ENCODE data around the gene PC.

The PC gene

DNA sequence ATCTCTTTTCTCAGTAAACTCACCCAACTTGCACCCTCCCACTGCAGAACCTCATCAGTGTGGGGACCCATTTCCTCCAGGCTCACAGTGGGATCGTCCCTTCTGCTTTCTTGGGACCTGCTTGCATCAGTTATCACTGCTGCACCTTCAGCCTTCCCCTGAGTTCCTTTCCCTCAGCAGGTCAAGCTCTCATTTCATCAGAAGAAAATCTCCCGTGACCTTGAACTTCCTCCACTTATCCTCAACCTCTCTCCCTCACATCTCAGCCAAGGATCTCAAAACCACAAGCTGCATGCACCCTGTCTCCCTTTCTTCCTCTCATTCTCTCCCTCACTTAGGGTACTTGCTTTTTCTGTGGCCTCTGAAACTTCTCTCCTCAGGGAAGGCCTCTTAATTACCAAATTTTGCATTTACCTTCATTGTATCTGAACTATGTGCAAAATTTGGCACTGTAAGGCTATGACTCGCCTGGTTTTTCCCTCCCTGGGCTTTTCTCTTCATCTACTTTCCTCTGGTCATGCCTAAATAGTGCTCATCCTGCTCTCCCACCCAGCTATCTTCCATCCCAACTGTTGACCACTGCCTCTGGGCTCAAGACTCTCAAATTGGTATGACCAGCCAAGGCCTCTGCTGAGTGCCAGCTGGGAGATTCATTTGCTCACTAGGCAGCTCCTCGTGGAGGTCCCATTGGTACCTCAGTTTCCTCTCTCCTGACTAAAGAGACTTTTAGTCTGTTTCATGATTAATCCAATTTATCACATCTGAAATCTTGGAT lies 117.7 kb downstream of the PC start:
- TF ChIP-seq TAF1 (IDR thresholded peaks at IDR 0.05; ENCODE audit: low read depth) (no peak), FOXM1 (IDR thresholded peaks at IDR 0.05; ENCODE audit: borderline replicate concordance, low read depth) (no peak), NFIC (IDR thresholded peaks at IDR 0.05) (no peak), CEBPB (IDR thresholded peaks at IDR 0.05) (no peak), EP300 (IDR thresholded peaks at IDR 0.05; ENCODE audit: borderline replicate concordance) (no peak), RAD21 (IDR thresholded peaks at IDR 0.05; ENCODE audit: low read depth) (no peak), ZBTB7A (IDR thresholded peaks at IDR 0.05; ENCODE audit: low read depth) (no peak), TCF12 (IDR thresholded peaks at IDR 0.05; ENCODE audit: low read depth) (no peak), TEAD4 (IDR thresholded peaks at IDR 0.05) (no peak)
- TF ChIP-seq, protein P1, sequence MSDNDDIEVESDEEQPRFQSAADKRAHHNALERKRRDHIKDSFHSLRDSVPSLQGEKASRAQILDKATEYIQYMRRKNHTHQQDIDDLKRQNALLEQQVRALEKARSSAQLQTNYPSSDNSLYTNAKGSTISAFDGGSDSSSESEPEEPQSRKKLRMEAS (IDR thresholded peaks at IDR 0.05) = no peak
- TF ChIP-seq, protein P2, sequence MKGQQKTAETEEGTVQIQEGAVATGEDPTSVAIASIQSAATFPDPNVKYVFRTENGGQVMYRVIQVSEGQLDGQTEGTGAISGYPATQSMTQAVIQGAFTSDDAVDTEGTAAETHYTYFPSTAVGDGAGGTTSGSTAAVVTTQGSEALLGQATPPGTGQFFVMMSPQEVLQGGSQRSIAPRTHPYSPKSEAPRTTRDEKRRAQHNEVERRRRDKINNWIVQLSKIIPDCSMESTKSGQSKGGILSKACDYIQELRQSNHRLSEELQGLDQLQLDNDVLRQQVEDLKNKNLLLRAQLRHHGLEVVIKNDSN (IDR thresholded peaks at IDR 0.05) = no peak

DNA sequence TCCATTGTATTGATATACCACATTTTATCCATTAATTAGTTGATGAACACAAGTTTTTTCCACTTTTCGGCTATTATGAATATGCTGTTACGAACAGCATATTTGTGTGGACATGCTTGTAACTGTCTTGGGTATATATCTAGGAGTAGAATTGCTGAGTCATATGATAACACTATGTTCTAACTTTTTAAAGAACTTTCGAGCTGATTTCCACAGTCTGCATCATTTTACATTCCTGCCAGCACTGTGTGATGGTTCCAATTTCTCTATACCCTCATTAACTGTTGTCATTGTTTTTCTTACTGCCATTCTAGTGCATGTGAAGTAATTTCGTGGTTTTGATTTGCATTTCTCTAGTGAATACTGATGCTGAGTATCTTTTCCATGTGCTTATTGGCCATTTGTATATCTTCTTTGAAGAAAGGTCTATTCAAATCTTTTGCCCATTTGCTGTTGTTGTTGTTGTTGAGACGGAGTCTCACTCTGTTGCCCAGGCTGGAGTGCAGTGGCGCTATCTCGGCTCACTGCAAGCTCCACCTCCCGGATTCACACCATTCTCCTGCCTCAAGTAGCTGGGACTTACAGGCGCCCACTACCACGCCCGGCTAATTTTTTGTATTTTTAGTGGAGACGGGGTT lies 122.3 kb downstream of the PC start:
- TF ChIP-seq, protein P3, sequence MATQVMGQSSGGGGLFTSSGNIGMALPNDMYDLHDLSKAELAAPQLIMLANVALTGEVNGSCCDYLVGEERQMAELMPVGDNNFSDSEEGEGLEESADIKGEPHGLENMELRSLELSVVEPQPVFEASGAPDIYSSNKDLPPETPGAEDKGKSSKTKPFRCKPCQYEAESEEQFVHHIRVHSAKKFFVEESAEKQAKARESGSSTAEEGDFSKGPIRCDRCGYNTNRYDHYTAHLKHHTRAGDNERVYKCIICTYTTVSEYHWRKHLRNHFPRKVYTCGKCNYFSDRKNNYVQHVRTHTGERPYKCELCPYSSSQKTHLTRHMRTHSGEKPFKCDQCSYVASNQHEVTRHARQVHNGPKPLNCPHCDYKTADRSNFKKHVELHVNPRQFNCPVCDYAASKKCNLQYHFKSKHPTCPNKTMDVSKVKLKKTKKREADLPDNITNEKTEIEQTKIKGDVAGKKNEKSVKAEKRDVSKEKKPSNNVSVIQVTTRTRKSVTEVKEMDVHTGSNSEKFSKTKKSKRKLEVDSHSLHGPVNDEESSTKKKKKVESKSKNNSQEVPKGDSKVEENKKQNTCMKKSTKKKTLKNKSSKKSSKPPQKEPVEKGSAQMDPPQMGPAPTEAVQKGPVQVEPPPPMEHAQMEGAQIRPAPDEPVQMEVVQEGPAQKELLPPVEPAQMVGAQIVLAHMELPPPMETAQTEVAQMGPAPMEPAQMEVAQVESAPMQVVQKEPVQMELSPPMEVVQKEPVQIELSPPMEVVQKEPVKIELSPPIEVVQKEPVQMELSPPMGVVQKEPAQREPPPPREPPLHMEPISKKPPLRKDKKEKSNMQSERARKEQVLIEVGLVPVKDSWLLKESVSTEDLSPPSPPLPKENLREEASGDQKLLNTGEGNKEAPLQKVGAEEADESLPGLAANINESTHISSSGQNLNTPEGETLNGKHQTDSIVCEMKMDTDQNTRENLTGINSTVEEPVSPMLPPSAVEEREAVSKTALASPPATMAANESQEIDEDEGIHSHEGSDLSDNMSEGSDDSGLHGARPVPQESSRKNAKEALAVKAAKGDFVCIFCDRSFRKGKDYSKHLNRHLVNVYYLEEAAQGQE (IDR thresholded peaks at IDR 0.05; ENCODE audit: low read depth) = no peak
- no peak for TF ChIP-seq TAF1 (IDR thresholded peaks at IDR 0.05; ENCODE audit: low read depth)
- no peak for TF ChIP-seq CREB1 (IDR thresholded peaks at IDR 0.05; ENCODE audit: low read depth)
- no peak for TF ChIP-seq RAD21 (IDR thresholded peaks at IDR 0.05; ENCODE audit: low read depth)
- no peak for TF ChIP-seq ZBTB7A (IDR thresholded peaks at IDR 0.05; ENCODE audit: low read depth)
- TF ChIP-seq YY1 (IDR thresholded peaks at IDR 0.05; ENCODE audit: low read depth) = no peak
- no peak for TF ChIP-seq EP300 (IDR thresholded peaks at IDR 0.05; ENCODE audit: borderline replicate concordance)
- TF ChIP-seq TEAD4 (IDR thresholded peaks at IDR 0.05) = no peak
- TF ChIP-seq, protein P1 (IDR thresholded peaks at IDR 0.05) = no peak
- TF ChIP-seq, protein P2 (IDR thresholded peaks at IDR 0.05) = no peak
- no peak for TF ChIP-seq FOXM1 (IDR thresholded peaks at IDR 0.05; ENCODE audit: borderline replicate concordance, low read depth)
- no peak for TF ChIP-seq TCF12 (IDR thresholded peaks at IDR 0.05; ENCODE audit: low read depth)

DNA sequence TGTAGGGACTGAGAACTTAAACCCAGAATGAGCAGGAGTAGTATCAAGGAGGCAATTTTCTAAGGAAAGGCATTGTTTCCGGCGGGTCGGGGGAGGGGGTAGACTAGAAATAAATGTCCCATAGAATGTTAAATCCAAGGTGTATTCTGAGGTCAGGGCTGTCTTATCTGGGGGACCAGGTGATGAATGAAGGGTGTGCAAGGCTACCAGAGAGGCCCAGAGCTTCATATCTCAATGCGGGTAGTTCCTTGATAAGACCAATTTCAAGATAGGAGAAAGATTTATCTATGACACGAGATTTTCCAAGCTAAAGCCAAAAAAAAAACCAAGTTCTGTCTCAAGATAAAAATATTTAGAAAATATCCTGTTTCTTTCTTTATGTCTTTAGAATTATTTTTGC lies 123.2 kb downstream of the PC start:
- TF ChIP-seq RAD21 (IDR thresholded peaks at IDR 0.05; ENCODE audit: low read depth) (no peak), ZBTB7A (IDR thresholded peaks at IDR 0.05; ENCODE audit: low read depth) (no peak), TAF1 (IDR thresholded peaks at IDR 0.05; ENCODE audit: low read depth) (no peak), CREB1 (IDR thresholded peaks at IDR 0.05; ENCODE audit: low read depth) (no peak), TEAD4 (IDR thresholded peaks at IDR 0.05) (no peak), EGR1 (IDR thresholded peaks at IDR 0.05) (no peak), CEBPB (IDR thresholded peaks at IDR 0.05) (no peak), NFIC (IDR thresholded peaks at IDR 0.05) (no peak), EP300 (IDR thresholded peaks at IDR 0.05; ENCODE audit: borderline replicate concordance) (no peak), TCF12 (IDR thresholded peaks at IDR 0.05; ENCODE audit: low read depth) (no peak), YY1 (IDR thresholded peaks at IDR 0.05; ENCODE audit: low read depth) (no peak), FOXM1 (IDR thresholded peaks at IDR 0.05; ENCODE audit: borderline replicate concordance, low read depth) (no peak)
- TF ChIP-seq, protein P2 (IDR thresholded peaks at IDR 0.05) = no peak
- TF ChIP-seq, protein P3 (IDR thresholded peaks at IDR 0.05; ENCODE audit: low read depth) = no peak
- TF ChIP-seq, protein P1 (IDR thresholded peaks at IDR 0.05) = no peak

DNA sequence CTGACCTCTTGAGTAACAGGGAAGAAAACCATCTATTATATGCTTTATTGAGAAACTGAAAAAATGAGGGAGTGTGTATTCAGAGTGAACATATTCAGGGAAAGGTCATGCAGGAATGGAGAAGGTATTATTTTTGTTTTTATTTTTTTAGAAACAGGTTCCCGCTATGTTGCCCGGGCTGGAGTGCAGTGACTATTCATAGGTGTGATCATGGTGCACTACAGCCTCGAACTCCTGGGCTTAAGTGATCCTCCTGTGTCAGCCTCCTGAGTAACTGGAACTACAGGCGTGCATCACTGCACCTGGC lies 123.7 kb downstream of the PC start:
- TF ChIP-seq FOXM1 (IDR thresholded peaks at IDR 0.05; ENCODE audit: borderline replicate concordance, low read depth) = no peak
- no peak for TF ChIP-seq TCF12 (IDR thresholded peaks at IDR 0.05; ENCODE audit: low read depth)
- TF ChIP-seq CEBPB (IDR thresholded peaks at IDR 0.05) = no peak
- no peak for TF ChIP-seq EGR1 (IDR thresholded peaks at IDR 0.05)
- TF ChIP-seq, protein P3 (IDR thresholded peaks at IDR 0.05; ENCODE audit: low read depth) = no peak
- no peak for TF ChIP-seq CREB1 (IDR thresholded peaks at IDR 0.05; ENCODE audit: low read depth)
- TF ChIP-seq EP300 (IDR thresholded peaks at IDR 0.05; ENCODE audit: borderline replicate concordance) = no peak
- TF ChIP-seq, protein P2 (IDR thresholded peaks at IDR 0.05) = no peak
- no peak for TF ChIP-seq NFIC (IDR thresholded peaks at IDR 0.05)
- no peak for TF ChIP-seq TAF1 (IDR thresholded peaks at IDR 0.05; ENCODE audit: low read depth)
- no peak for TF ChIP-seq ZBTB7A (IDR thresholded peaks at IDR 0.05; ENCODE audit: low read depth)
- TF ChIP-seq RAD21 (IDR thresholded peaks at IDR 0.05; ENCODE audit: low read depth) = no peak
- no peak for TF ChIP-seq YY1 (IDR thresholded peaks at IDR 0.05; ENCODE audit: low read depth)
- no peak for TF ChIP-seq TEAD4 (IDR thresholded peaks at IDR 0.05)
- TF ChIP-seq, protein P1 (IDR thresholded peaks at IDR 0.05) = no peak

Data from Ishikawa (cell line).